Activated T-cell treated with anti-CD3 and anti-CD28 coated beads, Interleukin-2, amount 50 U/mL, for 48 hours (primary cell): ENCODE results near the gene AASS.
"Not testable (repeated sequence)": the region's sequence is repeated elsewhere in the genome, so short reads cannot be mapped to it uniquely, and the experiment has no call there.

Experiments
- DNase-seq, 2 experiments: peaks; one replicate each; pipeline ENCODE4 v3.0.0-alpha.2; 2020

The AASS gene

DNA sequence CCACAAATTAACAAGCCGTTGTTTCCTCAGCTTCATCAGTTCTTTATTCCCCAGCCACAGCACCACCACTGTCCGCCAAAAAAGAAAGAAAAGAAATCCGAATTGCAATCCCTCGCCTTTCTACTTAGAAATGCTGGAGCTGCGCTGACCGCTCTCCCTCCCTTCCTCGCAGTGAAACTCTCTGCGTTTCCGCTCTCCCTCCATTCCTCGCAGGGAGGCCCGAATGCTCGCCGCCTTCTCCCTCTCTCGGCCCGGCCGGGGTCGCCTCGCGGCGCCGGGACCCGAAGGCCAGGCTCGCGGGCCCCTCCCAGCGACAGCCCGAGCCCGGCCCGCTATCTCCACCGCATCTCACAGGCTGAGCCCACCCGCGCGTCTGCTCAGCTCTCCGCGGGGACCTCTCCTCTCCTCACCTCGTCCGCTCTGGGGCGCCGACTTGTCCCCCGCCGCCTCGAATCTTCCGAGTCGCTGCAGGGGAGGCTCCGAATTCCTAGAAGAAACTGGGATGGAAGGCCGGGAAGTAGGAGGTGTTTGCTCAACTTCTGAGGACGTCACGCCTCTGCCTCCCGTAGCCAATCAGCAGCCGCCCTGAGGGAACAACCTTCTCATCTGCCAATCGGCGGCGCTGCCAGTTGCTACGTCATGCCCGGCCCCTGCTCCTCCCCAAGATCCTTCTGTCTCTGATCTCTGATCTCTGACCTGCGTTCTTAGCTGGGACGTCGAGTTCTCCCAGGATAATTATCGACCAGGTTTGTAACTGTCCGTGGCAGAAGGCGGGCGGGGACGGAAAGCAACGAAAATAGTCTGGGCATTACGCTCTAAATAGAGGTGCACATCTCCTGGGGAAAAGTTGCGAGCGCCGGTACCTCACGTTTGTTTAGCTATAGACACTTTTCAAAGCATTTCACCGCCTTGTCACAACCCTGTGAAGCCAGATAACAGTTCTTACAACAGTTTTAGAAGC, at the start of gene AASS:
Gene AASS, minus strand, starts transcription at position 499 of the 961 bp plus-strand sequence. CDS start 10,523 bp downstream, outside the sequence.
- peak; percentile 83 to 87 for DNase-seq

DNA sequence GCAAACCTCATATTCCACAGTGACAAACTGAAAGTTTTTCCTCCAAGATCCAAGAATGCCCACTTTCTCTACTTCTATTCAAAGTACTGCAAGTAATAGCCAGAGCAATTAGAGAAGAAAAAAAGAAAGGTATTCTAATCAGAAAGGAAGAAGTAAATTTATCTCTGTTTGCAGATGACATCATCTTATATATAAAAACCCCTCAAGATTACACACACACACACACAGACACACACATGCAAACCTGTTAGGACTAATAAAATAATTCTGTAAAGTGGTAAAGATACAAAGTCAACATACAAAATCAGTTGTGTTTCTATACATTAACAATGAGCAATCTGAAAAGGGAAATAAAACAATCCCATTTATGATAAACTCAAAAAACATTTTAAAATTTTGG, 44.7 kb upstream of the AASS start:
- no peak for DNase-seq

DNA sequence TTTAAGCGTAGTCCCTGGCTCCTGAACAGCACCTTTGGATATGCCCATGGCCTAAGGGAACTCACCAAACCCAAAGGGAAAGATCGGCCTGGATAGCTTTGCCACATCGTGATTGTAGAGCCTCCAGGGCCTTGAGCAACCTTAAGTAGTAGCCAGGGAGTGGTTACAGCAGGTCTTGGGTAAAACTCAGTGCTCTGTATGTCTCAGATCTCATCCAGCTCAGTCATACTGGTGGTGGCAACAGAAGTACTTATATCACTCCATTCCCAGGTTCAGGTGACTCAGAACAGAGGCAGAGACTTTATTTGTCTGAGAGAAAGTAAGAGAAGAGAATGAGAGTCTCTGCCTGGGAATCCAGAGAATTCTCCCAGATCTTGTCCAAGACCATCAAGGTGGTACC, 39.1 kb upstream of the AASS start:
- no peak for DNase-seq

DNA sequence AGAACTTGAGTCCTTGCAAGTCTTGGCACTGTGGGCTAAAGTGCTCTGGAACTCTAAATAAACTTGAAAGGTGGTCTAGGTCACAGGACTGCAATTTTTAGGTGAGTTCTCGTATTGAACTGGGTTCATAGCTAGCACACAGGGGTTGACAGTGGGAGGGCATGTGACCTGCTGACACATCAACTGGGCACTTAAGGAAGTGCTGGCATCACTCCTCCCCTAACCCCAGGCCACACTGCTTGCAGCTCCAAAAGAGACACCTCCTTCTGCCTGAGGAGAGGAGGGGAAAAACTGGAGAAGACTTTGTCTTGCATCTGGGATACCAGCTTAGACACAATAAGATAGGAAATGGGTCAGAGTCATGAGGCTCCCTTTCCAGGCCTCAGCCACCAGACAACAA, 38.0 kb upstream of the AASS start:
- no peak for DNase-seq

DNA sequence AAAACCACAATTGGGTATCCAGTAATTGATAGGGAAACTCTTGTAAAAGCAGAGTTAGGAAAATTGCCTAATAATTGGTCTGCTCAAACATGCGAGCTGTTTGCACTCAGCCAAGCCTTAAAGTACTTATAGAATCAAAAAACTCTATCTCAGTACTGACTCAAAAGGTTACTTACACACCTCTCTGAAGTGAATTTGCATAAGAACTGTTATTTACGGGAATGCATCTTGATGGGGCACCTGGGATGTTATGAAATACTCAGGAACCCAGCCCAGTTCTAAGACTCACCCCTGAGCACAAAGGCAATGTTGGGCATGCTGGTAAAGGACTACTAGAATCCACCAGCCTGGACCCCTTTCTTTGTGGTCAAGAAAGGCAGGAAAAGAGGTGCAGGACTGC, 28.1 kb upstream of the AASS start:
- DNase-seq: not testable (repeated sequence)

DNA sequence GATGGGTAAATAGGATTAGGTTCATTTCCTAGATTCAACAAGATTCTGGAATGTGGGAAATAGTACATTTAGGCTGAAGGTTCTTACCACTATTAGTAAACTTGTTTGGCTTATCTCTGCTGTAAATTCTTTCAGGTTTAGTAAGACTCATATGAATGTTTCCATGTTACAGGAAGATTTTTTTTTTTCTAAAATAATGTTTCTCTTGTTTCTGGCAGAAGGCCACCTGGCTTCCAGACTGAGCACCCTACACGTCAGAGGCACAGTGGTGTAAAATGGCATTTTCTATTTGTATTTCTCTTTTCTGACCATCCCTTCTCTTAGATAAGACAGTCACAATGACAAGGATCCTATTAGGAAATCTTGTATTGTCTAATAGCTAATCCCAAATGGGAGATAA, 22.7 kb upstream of the AASS start:
- DNase-seq: no peak

DNA sequence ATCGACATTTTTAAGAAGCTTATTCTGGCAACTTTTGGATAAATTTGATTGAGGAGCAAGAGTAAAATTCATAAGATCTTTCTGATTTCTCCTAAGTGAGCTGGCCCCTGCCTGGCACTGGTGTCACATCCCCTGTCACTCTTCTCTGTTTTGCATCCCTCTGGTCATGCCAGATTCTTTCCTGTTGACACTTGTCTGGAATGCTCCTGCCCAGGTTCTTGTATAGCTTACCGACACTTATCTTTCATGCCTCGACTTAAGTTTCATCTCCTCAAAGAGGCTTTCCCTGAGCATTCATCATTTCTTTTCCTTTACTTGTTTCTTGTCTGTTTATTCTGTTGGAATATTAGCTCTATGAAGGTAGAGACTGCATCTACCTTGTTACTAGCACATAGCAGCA, 22.2 kb upstream of the AASS start:
- no peak for DNase-seq

DNA sequence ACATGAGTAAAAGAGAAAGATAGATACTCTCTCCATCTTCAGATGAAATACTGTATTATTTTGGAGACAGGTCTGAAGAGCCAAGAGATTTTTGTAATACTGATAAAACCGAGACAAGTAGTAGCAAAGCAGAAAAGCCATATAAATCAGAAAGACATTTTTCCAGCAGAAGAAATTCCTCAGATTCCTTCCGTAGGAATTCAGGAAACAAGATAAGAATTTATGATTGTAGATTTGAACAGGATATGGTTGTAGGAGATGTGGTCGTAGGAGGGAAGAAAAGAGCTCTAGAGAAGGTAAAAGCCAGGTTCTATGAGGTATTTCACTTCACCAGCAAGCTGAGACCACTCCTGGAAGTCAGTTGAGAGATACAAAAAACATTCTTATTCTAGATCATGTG, 17.6 kb upstream of the AASS start:
- no peak for DNase-seq

DNA sequence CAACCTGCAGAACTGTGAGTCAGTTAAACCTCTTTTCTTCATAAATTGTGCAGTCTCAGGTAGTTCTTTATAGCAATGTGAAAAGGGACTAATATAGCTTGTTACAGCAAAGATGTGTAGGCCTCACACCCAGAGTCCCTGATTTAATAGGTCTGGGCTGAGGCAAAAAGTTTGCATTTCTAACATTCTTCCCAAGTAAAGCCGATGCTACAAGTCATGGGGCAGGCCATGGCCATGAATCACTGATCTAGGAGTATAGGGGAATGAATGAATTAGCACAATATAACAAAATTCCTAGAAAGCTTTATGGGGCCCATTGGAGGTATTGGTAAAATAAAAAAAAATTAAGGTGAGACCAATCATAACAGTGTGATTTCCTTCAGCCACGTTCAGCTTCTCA, 11.5 kb upstream of the AASS start:
- no peak for DNase-seq

DNA sequence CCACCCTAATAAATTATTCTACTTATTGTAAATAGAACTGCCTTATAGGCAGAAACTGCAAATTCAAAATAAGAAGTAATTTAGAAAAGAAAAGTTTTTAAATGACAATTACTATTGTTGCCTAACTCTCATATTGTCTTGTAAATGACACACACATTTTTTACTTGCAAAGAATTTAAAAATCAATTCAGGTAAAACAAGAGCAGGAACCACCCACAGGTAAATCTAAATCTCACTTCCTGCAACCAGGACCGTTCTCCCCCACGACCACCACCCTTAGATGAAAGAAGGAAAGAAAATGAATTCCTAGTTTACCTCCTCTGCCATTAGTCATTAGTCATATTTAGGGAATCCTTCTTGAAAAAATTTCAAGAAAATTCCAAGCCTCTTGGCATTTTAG, 4.8 kb upstream of the AASS start:
- no peak for DNase-seq

DNA sequence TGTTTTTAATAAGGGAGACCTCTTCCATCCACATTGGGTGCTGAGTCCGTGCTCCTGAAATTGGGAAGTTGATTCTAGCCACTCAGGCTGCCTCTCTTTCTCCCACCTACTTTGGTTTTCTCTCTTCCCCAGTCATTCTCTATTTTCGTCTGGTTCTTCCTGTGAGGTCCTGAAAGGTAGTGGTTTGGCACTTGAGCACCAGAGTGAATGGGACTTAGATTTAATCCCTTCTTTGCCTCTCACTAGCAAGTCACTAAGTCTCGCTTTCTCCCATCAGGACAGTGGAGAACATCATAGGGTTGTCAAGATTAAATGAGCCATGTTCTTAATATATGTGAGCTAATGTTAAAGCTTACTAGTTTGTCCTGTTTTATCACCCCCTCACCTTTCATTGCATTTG, 4.0 kb upstream of the AASS start:
- DNase-seq: no peak

DNA sequence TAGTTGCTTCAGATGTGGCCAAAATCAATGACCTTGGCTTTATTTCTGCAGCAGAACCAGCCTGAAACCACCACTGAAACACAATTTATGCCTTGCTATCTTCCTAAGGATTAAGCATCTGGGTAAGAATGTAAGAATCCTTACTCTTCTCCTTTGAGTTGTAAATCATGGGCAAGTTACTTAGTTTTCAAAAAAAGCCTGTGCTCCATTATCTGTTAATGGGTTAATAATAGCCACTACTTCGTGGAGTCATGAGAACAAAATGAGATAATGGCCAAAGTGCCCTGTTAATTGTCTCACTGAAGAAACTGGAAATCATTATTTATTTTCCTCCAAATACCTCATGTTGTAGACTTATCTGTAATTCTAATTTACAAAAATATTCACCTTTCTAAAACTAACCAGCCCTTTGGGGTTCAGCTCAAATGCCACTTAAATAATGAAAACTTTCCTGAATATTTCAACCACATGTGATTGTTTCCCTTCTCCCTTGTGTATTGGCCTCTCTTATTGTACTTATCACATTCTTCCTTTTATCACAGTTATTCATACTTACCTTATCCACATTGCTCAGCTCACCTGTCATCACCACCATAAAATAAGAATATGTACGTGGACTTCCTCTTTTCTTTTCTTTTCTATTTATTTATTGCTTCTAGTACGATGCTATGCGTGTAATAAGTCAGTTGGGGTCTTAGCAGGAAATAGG, 2.0 kb upstream of the AASS start:
- DNase-seq: no peak

DNA sequence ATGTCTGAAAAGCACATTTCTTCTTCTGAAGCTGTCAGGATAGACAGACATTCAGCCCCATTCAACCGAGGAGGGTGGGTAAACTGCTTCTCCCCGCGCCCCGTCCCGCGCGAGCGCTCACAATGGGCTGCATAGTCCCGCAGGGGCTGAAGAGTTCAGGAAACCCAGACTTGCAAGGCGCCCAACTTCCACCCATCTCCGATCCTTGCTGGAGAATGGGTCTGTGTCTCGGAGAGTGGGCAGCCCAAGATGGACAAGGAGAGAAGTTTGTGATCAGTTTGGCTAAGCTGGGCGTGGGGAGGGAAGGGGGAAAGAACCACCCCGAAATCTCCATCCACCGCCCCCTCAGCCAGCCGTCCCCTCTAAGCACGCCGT, 686 bp downstream of the AASS start:
- DNase-seq: peak; percentile 32 to 41

DNA sequence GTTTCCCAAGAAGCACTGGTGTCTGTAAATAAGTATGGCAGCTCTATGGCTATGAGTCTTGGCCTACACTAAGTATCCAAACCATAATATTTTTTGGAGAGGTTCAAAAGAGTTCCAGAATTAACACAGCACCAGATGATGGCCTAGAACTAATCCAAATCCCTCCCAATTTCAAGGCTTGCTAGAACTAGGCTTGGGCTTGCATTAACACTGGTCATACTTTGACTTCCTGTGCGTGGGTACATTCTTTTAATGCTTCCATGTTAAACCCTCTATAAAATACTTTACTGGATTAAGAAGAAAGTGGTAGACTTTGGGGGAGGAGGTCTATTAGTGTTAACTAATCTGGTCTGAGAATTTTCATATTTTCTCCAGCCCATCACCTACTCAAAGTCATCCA, 3.1 kb downstream of the AASS start:
- DNase-seq: no peak

DNA sequence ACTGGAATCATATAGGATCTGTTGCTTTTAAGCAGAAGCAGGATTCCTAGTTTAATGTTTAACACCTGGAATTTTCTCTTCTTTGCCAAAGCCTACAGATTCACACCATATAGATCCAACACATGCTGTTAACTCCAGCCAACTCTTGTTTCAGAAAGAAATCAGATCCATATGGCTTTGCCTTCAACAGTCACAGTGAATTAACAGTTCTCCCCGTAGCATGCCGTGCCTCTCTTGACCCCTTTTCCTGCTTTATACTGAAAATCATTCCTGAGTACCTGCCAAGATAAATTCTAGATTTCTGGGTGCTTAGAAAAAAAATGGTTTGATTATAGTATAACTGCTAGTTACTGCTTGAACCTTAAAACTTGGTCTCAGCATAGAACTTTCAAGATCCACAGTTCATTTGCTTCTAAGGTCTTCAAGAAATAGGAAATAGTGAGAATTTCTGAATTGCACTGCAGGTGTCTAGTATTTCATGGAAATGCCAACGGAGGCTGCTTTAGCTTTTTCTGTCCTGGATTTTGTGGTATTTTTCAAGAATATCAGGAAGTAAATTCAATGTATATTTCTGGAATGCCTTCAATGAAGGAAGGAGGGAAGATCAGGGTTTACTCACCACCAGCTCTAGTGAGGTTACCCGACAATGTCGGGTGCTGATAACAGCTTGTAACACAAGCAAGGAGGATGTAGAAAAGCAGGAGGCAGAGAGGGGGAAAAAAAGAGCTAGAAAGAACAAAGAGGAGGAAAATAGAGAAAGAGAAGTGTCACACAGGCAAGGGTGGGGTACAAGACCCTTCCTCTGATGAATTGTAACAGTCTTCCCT, 6.6 kb downstream of the AASS start:
- DNase-seq: no peak

DNA sequence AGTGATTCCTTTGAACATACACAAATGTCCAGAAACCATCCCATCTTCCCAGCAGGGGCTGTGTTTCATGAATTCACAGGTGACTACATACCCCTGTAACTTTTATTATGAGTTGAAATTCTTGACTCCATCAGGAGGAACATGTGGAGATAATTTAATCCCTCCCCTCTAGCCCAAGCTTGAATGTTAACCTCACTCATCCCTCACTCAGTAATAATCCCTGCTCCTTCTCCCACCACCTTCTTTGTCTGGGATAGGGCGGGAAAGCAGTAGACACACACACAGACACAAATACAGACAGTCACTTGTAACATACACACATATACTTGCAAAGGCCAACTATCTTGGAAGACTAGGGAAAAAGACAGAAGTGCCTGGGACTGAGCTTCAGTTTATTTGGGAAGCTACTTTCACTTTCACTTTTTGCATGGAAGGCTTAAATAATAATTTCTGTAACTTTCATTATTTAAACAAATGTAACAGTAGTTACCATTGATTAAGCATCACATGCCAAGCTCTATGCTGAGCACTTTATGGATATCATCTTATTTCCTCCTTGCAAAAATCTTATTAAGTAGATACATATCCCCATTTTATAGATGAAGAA, 7.3 kb downstream of the AASS start:
- no peak for DNase-seq

DNA sequence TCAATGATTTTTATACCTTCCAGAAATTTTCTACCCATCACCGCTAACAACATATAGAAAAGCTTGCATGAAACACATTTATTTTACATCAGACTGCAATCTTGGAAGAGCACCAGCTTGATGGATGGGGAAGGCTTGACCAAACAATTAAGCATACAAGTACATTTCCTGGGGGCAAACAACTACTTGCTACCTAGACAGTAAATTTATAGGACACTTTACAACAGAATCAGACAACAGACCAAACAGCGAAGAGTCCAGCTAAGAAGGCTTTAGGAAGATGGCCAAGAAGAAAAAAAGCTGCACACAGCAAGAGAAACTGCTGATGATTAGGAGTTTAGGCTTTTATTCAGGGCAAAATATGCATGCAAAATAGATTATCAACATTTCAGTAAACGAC, 8.0 kb downstream of the AASS start:
- DNase-seq: no peak

DNA sequence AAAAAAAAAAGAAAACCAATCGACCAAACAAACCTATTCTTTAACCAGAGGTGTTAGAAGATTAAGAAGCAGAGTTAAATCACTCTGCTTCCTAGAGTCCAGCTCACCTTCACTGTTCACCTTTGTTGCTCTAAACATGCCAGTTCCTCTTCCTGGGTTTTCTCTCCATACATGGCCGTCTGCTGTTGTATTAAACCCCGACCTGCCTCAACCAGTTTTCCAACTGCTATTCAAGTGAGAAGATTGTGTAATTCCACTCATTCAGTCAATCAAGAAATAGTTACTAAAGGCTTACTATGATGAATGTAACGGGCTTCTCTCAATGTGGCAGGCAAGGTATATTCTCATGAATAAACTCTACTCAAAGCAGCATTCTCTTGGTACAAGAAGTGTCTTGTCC, 8.8 kb downstream of the AASS start:
- no peak for DNase-seq

DNA sequence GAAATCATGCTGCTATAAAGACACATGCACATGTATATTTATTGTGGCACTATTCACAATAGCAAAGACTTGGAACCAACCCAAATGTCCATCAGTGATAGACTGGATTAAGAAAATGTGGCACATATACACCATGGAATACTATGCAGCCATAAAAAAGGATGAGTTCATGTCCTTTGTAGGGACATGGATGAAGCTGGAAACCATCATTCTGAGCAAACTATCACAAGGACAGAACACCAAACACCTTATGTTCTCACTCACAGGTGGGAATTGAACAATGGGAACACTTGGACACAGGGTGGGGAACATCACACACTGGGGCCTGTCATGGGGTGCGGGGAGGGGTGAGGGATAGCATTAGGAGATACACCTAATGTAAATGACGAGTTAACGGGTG, 9.3 kb downstream of the AASS start:
- not testable (repeated sequence) for DNase-seq

DNA sequence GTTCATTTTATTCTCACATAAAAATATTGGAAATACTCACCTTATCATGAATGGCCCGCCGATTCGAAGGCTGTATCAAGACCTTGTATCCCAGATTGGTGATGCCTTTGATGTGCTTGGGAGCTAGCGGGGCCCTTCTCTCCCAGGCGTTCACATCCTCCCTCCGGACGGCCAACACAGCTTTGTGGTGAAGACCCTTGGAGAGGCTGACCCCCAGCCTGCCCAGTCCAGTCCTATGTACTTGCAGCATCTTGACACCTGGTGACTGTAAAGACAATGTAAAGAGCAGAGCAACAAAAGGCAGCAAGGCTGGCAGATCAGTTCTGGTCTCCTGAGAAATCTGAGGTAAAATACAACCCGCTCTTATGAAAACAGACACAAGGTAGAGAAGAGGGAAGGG, 10.6 kb downstream of the AASS start:
- no peak for DNase-seq

DNA sequence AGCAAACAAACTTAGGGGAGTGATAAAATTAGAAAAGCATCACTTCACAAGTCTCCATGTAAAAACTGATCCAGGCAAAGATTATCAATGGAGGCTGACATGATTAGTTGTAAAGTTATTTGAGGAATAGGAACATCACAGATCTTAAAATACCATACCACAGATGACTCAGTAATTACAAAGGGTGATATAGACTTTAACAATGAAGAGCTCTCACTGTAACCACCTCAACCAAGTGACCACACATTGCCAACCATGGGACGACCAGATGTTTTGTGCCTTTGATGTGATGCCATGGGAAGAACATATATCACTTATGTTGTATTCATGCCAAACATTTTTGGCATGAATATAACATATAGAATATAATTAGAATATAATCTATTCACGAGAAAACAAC, 11.7 kb downstream of the AASS start:
- DNase-seq: no peak

DNA sequence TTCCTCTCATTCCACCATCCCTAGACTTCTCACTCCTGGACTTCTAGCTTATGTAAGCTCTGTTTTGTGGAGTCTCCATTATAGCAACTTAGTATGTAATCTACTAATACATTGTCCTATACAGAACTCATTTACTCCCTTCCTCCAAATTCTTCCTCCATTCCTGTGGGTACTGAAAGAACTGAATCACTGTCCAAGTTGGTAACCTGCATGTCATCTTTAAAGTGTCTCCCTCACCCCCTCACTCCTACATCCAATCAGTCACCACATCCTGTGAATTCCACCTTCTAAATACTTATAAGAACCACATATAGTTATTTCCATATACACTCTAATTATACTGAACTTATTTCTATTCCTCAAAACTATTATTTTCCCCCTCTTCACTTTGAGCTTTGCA, 20.3 kb downstream of the AASS start:
- no peak for DNase-seq

DNA sequence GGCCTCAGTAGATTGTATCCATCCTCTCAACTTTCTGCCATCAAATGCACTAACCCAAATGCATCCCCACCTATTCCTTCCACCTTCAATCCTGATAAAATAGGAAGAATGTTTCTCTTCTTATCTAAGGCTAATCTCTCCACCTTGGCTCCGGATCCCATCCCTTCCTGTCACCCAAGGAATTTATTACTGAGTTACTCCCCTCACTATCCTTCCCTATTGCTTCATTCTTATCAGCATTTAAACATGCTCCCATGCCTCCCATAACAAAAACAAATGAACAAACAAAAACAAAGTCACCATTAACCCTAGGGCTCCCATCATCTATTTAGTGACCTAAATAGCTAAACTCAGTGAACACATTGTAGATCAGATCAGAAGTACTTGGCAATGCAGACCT, 25.3 kb downstream of the AASS start:
- no peak for DNase-seq
